ENCODE measurements around the gene MEIKIN.

DNA sequence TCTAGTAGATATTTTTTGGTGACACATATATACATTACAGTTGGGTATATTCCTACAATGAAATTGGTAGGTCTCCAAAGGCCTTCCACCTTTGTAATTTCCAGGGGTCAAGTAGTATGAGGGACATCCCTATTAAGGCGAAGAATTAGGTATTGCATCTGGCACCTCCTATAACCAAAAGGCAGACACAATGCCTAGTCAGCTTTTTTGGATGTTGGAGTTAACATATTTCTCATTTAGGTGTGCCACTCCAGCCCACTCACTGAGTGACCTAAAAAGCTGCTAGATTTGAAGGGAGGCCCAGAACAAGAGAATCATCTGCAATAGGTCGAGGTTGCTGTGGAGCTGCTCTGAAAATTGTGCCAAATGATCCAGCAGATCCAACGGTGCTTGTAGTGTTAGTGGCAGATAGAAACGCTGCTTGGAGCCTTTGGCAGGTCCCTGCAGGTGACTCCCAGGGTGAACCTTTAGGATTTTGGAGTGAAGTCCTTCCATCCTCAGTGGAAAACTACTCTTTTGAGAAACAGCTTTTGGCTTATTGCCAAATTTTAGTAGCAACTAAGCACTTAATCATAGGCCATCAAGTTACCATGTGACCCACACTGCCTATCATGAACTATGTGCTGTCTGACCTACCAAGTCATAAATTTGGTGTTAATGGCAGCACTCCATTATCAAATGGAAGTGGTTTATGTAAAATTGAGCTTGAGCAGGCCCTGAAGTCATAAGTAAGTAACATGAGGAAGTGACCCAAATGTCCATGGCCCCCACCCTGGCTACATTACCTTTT lies 132.9 kb downstream of the MEIKIN start:
- TF ChIP-seq, protein P1, sequence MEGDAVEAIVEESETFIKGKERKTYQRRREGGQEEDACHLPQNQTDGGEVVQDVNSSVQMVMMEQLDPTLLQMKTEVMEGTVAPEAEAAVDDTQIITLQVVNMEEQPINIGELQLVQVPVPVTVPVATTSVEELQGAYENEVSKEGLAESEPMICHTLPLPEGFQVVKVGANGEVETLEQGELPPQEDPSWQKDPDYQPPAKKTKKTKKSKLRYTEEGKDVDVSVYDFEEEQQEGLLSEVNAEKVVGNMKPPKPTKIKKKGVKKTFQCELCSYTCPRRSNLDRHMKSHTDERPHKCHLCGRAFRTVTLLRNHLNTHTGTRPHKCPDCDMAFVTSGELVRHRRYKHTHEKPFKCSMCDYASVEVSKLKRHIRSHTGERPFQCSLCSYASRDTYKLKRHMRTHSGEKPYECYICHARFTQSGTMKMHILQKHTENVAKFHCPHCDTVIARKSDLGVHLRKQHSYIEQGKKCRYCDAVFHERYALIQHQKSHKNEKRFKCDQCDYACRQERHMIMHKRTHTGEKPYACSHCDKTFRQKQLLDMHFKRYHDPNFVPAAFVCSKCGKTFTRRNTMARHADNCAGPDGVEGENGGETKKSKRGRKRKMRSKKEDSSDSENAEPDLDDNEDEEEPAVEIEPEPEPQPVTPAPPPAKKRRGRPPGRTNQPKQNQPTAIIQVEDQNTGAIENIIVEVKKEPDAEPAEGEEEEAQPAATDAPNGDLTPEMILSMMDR (optimal IDR thresholded peaks at IDR 0.05 in 1 of 3, IDR thresholded peaks at IDR 0.05 in 1 of 3, conservative IDR thresholded peaks at IDR 0.05 in 1 of 3; ENCODE audit: extremely low read depth in 1 of 3, insufficient read depth in 2 of 3, low read length in 3 of 3) = no peak
- no peak for TF ChIP-seq EZH2 (IDR thresholded peaks at IDR 0.05; ENCODE audit: low read length)

All from keratinocyte (primary cell).